HG03342 (cell line): ENCODE data around the gene ZNF506.
"Not testable (repeated sequence)": the region's sequence is repeated elsewhere in the genome, so short reads cannot be mapped to it uniquely, and the experiment has no call there.

Source experiments
- ATAC-seq: cut with Tn5 transposase; IDR thresholded peaks from one replicate; pipeline ENCODE4 v1.9.1; 2021; ENCODE audit warnings: mild to moderate bottlenecking, moderate library complexity; ENCODE audit not compliant: unreplicated experiment

ZNF506 gene

GRCh38 chr19:19781791-19782190, 39.8 kb downstream of the ZNF506 start:
- not testable (repeated sequence) for ATAC-seq

- no peak for ATAC-seq
These were observed 42.9 kb downstream of the ZNF506 start for GRCh38 chr19:19778666-19779065.

DNA sequence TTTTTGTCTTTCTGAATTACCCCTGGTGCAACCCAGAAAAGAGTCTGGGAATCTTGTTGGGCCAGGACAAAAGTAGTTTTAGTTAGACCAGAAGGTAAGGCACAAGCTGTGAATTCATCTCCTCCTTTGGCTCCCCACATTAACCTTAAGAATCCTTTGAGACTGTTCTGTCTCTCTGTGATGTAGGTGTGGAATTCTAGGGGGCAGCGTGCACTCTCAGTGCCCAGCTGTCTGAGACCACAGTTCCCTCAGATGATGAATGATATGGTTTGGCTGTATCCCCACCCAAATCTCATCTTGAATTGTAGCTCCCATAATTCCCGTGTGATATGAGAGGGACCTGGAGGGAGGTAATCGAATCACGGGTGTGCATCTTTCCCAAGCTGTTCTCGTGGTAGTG, 43.9 kb downstream of the ZNF506 start:
- ATAC-seq = no peak

GRCh38 chr19:19776206-19777008, 45.1 kb downstream of the ZNF506 start:
- ATAC-seq = peak; percentile 99

GRCh38 chr19:19775891-19776205, 45.7 kb downstream of the ZNF506 start:
- ATAC-seq = no peak

DNA sequence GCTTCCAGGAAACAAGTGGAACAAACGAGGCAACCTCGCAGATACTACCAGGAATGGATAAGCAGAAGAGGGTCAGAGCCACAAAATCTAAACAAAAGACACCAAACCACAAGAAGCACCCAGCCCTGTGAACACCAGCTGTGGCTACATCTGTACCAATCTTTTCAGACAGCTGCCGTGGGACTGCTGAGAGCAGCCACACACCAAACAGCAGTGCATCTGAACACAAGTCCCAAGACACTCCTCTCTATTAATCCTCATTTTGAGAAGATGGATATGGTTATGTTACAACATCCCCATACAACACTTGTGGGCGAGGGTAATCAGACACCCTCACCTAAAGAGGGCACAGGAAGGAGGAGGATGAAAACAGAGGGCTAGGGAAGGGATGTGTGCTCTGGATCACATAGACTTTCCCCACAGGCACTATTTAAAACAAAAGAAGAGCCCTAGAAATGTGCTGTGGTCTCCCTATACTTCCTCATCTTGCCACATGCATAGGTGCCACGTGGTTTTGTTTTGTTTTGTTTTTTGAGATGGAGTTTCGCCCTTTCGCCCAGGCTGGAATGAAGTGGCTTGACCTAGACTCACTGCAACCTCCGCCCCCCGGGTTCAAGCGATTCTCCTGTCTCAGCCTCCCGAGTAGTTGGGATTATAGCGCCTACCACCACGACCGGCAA, 47.1 kb downstream of the ZNF506 start:
- ATAC-seq = no peak

DNA sequence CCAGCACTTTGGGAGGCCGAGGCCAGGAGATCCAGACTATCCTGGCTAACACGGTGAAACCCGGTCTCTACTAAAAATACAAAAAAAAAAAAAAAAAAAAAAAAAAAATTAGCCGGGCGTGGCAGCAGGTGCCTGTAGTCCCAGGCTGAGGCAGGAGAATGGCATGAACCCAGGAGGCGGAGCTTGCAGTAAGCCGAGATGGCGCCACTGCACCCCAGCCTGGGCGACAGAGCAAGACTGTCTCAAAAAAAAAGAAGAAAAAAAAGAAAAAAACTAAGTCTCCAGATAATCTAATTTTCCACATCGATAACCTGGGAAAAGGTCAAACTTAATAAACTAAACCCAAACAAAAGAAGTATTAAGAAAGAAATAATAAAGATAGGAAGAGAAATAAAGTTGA, 49.6 kb downstream of the ZNF506 start:
- ATAC-seq = not testable (repeated sequence)

GRCh38 chr19:19769971-19770370, 51.6 kb downstream of the ZNF506 start:
- not testable (repeated sequence) for ATAC-seq

GRCh38 chr19:19758164-19758563, 63.4 kb downstream of the ZNF506 start:
- ATAC-seq = no peak

- ATAC-seq = no peak
These were observed 68.7 kb downstream of the ZNF506 start for GRCh38 chr19:19752760-19753403.

GRCh38 chr19:19751846-19752245, 69.7 kb downstream of the ZNF506 start:
- no peak for ATAC-seq

GRCh38 chr19:19750842-19751790, 70.4 kb downstream of the ZNF506 start:
- no peak for ATAC-seq

DNA sequence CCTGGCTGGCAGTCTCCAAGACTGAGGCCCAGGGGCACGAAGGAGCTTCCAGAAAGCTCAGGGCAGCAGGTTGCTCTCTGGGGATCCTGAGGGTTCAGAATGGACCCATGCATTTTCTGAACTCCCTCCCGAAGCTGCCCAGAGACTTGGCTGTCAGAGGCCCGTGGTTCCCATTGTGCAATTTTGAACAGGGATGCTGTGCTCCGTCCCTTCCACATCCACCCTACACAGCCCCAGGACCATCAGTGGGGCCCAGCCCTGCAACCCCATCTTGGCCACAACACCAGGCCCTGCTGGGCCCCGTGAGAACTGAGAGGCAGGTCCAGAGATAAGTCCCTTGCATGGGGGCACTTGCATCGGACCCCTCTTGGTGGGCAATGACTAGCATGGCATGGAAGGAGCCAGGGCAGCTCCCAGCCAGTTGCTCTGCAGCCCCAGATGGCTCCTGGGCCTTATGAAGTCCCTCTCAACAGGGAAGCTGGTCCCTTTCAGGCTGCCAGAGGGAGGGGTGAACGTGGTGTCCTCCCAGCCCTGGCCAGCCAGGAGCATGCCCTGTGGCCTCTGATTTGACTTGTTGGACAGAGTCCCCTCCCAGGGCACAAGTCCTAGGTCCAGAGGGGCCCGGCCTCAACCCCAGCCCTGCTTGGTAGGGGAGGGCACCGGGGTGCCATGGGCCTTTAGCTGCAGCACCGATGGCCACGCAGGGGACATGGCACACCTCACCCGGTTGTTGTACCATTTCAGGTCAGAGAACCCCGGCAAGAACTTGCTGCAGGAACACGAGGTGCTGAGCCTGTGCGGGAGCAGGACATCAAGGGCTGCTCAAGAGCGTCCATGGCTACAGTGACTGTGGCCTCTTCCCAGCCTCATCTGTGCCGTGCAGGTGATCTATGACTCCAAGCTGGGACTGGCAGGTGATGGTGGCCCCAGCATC, 71.4 kb downstream of the ZNF506 start:
- ATAC-seq = no peak

DNA sequence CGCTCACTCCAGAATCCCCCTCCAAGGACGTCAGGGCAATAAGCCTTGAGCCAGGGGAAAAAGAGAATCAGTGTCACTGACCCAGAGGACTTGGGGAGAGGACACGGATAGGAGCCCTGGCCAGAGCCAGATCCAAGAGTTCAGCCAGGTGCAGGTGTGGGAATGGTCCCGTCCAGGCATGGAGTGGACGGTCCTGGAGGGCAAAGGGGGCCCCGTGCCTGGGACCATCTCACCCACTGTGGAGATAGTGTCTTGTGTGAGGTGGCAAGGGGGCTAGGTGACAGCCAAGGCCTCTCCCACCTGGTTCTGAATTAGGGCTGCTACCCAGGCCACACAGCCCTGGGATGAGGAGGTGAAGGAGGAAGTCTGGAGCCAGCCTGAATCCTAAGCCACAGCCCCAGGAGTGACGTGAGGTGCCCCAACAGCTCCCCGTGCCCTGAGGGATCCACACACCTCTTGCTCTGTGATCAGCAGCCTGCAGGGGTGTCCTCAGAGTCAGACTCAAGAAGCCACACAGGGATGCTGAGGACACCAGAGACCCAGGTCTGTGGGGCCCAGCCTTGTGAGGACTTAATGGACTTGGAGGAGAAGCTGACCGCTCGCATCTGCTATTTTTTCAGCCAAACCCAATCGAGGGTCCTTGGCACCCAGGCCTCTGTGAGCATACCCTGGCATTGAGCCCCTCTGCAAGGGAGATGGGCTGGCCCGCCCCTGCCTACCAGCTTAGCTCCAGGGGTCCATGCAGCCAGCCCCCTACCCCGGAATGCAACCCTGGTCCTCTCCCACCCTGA, 72.2 kb downstream of the ZNF506 start:
- no peak for ATAC-seq

DNA sequence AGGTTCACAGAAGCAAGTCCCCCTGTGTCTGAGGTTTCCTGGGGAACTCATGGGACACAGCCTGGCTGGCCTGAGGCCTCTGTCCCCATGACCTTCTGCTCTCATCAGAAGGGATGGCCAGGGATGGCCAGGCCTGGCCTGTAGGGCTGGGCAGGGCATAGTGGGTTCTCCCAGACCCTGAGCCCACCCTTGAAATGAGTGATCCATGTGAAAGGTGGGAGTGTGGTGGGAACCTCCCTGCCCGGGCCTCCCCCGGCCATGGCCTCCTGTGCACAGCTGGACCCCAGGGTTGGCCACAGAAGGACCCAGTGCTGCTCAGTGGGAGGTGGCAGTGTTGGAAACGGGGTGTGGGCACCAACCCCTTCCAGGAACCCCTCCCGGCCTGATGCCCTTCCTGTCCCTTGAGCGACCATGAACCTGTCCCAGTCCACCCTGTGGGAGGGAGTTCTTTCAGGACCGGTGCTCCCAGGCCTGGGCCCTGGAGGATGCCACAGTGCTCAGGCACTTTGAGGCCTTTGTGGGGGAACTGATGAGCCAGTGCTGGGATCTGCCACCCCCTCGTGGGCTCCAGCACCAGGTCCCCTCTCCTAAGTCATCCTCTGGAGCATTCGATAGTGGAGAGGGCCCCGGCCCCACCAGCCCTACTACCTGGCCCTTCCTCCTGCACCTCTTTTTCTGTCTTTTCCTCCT, 73.2 kb downstream of the ZNF506 start:
- no peak for ATAC-seq

DNA sequence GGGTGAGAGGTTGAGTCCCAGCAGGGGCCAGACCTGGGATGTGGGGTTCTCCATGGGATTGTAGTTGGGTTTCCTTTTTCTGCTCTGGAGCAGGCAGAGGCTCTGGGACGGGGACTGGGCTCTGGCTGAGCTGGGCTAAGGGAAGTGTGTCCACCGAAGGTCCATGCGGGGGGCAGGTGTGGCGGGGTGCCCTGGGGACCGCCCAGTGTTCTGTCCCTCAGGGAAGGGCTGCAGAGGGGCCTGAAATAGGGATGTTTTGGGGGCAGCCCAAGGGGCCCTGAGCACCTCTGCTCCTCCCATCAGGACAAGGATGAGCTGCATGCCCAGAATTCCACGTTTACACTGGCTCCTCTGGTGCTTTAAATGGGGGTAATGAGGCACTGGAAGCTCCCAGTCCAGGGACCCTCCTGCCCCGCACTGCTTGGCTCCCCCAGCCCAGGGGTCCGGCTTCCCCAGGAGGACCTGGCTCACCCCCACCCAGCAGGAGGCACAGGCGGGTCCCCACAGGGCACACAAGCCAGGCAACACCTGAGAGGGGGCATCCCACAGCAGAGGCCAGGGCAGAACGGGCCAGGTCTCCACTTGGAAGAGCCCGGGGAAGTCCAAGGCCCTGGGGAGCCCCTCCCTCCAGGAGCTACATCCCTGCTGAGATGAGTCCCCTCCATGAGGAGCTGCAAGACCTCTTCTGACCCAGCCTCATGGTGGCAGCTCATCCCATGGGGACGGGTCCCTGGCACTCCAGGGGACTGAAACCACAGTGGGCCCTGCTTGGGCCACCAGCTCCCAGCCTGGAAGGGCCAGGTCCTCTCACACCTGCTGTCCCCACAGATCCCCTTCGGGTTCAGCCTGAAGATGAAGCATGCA, 74.0 kb downstream of the ZNF506 start:
- ATAC-seq = no peak
